Measurements from ENCODE around the gene ZNF792. TPM values are rescaled to one million over a fixed set of nuclear protein-coding genes. Genes with fewer than 3 reads are reported as not detected.
"Not testable (repeated sequence)": the region's sequence is repeated elsewhere in the genome, so short reads cannot be mapped to it uniquely, and the experiment has no call there.

ZNF792 gene
- polyA plus RNA-seq, 4 donors, result 0.45 to 5.3 (median 1.9) TPM

DNA sequence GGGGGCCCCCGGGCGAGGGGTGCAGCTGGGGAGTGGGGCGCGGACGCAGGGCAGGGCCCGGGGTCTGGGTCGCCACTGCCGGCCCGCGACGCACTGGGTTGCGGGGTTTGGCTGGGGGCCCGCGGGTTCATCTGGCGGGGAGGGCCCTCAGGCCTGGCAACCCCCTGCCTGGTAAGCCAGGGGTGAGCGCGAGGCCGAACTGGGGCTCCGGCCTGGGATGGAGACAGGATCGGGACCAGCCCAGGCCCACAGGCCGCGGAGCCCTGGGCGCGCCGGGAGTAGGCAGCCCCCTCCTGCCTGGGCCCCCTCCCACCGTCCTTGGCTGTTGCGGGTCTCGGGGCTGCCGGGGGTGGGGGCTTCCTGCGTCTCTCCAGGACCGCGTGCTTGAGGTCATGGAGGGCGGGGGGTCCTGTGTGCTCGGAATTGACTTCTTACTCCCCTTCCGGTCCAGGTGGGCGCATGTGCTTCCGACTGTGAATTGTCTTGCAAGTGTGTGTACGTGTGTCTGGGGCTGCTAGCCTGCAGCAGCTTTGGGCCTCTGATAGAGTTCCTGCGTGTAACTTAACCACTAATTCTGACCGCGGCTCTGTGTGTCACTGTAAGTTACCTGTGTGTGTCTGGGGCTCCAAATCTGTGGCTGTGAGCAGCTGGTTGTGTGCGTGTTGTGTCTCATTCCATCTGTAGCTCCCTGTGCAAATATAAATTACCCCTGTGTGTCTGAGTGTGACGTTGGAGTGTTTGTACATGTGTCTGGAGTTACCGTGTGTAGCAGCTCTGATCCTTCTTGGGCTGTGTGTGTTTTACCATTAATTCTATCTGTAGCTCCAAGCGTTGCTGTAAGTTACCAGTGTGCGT, 36.8 kb upstream of the ZNF792 start:
- Histone ChIP-seq H3K36me3 (ENCODE audit: control insufficient read depth in 3 of 3, insufficient read depth in 2 of 3, low read depth in 1 of 3, low read length in 3 of 3) (peaks cover 0 to 34% (median 0%) of the 10 kb centered on the region in 3 donors), H3K27me3 (ENCODE audit: control insufficient read depth in 3 of 3, insufficient read depth in 3 of 3, low read length in 3 of 3) (no peaks in the 10 kb centered on the region), H3K27ac (ENCODE audit: low read depth in 1 of 3, low read length in 2 of 3) (peak overlapping the region; percentile 75 to 94 (median 92)), H3K4me1 (ENCODE audit: control insufficient read depth in 3 of 3, insufficient read depth in 2 of 3, low read depth in 1 of 3, low read length in 2 of 3) (peaks cover 0 to 47% (median 11%) of the 10 kb centered on the region in 3 donors), H3K9me3 (ENCODE audit: control insufficient read depth in 2 of 2, insufficient read depth in 1 of 2, low read depth in 1 of 2, low read length in 1 of 2) (no peaks in the 10 kb centered on the region), H3K4me3 (ENCODE audit: low read depth in 1 of 3, low read length in 3 of 3) (peak overlapping the region; percentile 63 to 88 (median 70))
- WGBS, 3 donors, result 1 to 3% (median 2%) methylated on average over 35 to 46 of the region's 46 CpGs
- FAIRE-seq (no peak), DNase-seq (peak; percentile 63 to 73)

DNA sequence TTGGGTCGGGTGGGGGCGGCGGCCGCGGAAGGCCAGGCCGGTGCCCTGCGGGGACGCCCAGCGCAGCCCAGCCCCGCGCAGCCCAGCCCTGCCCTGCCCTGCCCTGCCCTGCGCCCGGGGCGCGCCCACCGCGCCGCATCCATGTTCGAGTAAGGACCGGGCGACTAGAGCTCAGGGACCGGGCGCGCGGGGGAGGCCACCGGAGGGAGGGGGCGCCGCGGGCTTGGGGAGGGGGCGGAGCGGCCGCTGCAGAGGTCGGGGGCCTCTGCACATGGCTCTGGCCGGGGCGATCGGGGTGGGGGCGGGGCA, 36.3 kb upstream of the ZNF792 start:
- peak overlapping the region in 2 of 3 donors; percentile 70 to 88 for H3K4me3 ChIP-seq (ENCODE audit: low read depth in 1 of 3, low read length in 3 of 3)
- peaks cover 0 to 28% (median 0%) of the 10 kb centered on the region in 3 donors for H3K36me3 ChIP-seq (ENCODE audit: control insufficient read depth in 3 of 3, insufficient read depth in 2 of 3, low read depth in 1 of 3, low read length in 3 of 3)
- peak overlapping the region; percentile 86 to 98 (median 92) for H3K27ac ChIP-seq (ENCODE audit: low read depth in 1 of 3, low read length in 2 of 3)
- peaks cover 0 to 41% (median 11%) of the 10 kb centered on the region in 3 donors for H3K4me1 ChIP-seq (ENCODE audit: control insufficient read depth in 3 of 3, insufficient read depth in 2 of 3, low read depth in 1 of 3, low read length in 2 of 3)
- no peaks in the 10 kb centered on the region for H3K27me3 ChIP-seq (ENCODE audit: control insufficient read depth in 3 of 3, insufficient read depth in 3 of 3, low read length in 3 of 3)
- WGBS, 3 donors, result 0 to 1% (median 1%) methylated on average over 9 to 37 of the region's 37 CpGs
- peaks cover 0 to under 1% of the 10 kb centered on the region in 2 donors for H3K9me3 ChIP-seq (ENCODE audit: control insufficient read depth in 2 of 2, insufficient read depth in 1 of 2, low read depth in 1 of 2, low read length in 1 of 2)
- FAIRE-seq (no peak), DNase-seq (no peak)

DNA sequence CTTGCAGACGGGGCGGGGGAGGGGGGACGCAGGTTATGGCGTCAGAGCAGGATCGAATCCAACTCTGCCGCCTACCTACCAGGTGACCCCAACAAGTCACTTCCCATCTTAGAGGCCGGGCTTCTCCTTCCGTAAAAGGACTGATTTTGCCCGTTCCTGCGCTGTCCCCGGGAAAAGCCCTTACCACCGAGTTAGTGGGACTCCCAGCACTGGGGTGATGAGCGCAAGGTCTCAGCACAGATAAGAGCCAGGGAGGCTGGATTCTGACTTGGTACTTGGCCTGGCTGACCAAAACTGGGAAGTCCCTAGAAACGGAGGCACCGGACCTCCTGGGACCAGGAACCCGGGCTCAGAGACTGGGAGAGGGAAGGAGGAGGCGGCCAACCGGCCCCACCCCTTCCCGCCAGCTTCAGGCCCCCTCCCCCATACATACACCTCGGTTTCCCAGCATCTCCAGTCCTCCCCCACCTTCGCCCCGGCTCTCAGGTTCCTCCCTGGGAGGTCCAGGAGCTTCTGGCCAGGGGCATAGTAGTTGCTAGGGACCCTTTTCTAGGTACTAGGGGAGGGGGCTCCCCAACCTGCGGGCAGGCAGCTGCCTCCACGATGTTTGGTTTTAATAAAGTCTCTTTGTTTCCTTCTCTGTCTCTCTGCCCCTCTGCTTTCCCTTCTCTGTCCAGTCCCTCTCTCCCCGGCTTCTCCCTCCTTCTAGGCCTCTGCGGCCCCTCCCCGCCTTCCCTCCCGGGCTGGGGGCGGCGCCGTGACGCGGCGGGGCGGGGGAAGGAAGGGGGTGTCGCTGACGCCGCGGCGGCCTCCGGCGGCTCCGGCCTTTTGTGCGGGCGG, 35.7 kb upstream of the ZNF792 start, which contains the start of gene GRAMD1A:
Gene GRAMD1A (plus strand): TSS at position 826 of the 840 bp plus-strand sequence. CDS start 156 bp downstream, outside the sequence.
- FAIRE-seq (no peak), DNase-seq (peak; percentile 83 to 94)
- Histone ChIP-seq H3K27me3 (ENCODE audit: control insufficient read depth in 3 of 3, insufficient read depth in 3 of 3, low read length in 3 of 3) (no peaks in the 10 kb centered on the region), H3K27ac (ENCODE audit: low read depth in 1 of 3, low read length in 2 of 3) (peak within 1 kb of the TSS; percentile 86 to 99 (median 98)), H3K36me3 (ENCODE audit: control insufficient read depth in 3 of 3, insufficient read depth in 2 of 3, low read depth in 1 of 3, low read length in 3 of 3) (peaks cover 0 to 24% (median 0%) of the 10 kb centered on the region in 3 donors), H3K4me3 (ENCODE audit: low read depth in 1 of 3, low read length in 3 of 3) (peak within 1 kb of the TSS; percentile 70 to 88 (median 82)), H3K4me1 (ENCODE audit: control insufficient read depth in 3 of 3, insufficient read depth in 2 of 3, low read depth in 1 of 3, low read length in 2 of 3) (peaks cover 3 to 41% (median 9%) of the 10 kb centered on the region in 3 donors), H3K9me3 (ENCODE audit: control insufficient read depth in 2 of 2, insufficient read depth in 1 of 2, low read depth in 1 of 2, low read length in 1 of 2) (peaks cover 0 to 6% of the 10 kb centered on the region in 2 donors)
- 1 to 3% (median 2%) methylated on average over 30 to 45 of the region's 45 CpGs for WGBS, 3 donors

DNA sequence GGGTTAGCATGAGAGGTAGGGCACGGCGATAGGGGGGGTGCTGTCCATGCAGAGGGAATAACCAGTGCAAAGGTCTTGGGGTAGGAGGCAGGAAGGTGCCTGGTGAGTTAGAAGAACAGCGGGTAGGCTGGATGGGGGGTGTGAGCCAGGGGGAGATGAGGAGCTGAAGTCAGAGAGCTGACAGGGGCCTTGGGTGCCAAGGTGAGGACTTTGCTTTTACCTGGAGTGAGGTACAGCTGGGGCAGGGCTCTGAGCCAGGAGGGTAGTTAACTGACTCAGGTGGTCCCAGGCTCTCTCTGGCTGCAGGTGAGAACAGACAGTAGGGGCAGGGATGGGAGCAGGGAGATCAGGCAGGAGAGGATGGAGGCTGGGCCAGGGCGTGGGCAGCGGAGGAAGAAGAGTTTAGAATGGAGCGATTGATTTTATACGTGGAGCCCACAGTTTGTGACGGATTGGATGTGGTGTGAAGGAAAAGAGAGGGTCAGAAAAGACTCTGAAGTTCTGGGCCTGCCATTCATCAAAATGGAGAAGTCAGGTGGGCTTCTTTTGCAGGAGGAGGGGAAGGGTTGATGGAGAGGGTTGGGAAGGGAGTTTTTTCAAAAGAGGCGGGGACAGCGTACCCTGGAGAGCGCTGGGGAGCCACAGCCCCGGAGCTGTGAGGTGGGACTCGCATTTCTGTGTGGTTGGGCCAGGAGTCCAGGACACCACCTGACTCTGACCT, 34.9 kb upstream of the ZNF792 start:
- H3K27ac ChIP-seq (ENCODE audit: low read depth in 1 of 3, low read length in 2 of 3), result peak overlapping the region; percentile 86 to 99 (median 98)
- H3K4me1 ChIP-seq (ENCODE audit: control insufficient read depth in 3 of 3, insufficient read depth in 2 of 3, low read depth in 1 of 3, low read length in 2 of 3), result peaks cover 2 to 37% (median 6%) of the 10 kb centered on the region in 3 donors
- DNase-seq (peak in 1 of 2 donors; percentile 39), FAIRE-seq (no peak)
- peaks cover 0 to 17% (median 0%) of the 10 kb centered on the region in 3 donors for H3K36me3 ChIP-seq (ENCODE audit: control insufficient read depth in 3 of 3, insufficient read depth in 2 of 3, low read depth in 1 of 3, low read length in 3 of 3)
- WGBS, 3 donors, result 31 to 40% (median 39%) methylated on average over 13 of the region's 13 CpGs
- peaks cover 0 to 10% of the 10 kb centered on the region in 2 donors for H3K9me3 ChIP-seq (ENCODE audit: control insufficient read depth in 2 of 2, insufficient read depth in 1 of 2, low read depth in 1 of 2, low read length in 1 of 2)
- no peaks in the 10 kb centered on the region for H3K27me3 ChIP-seq (ENCODE audit: control insufficient read depth in 3 of 3, insufficient read depth in 3 of 3, low read length in 3 of 3)
- peak overlapping the region in 2 of 3 donors; percentile 70 to 82 for H3K4me3 ChIP-seq (ENCODE audit: low read depth in 1 of 3, low read length in 3 of 3)

DNA sequence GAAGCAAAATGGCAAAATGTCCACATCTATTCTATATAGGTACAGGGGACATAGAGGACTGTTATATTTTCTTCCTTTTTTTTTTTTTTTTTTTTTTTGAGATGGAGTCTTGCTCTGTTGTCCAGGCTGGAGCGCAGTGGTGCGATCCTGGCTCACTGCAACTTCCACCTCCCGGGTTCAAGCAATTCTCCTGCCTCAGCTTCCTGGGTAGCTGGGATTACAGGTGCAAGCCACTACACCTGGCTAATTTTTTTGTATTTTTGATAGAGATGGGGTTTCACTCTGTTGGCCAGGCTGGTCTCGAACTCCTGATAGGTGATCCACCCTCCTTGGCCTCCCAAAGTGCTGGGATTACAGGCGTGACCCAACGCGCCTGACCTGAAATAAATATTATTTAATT, 34.2 kb upstream of the ZNF792 start:
- Histone ChIP-seq H3K36me3 (ENCODE audit: control insufficient read depth in 3 of 3, insufficient read depth in 2 of 3, low read depth in 1 of 3, low read length in 3 of 3) (peaks cover 0 to 12% (median 0%) of the 10 kb centered on the region in 3 donors), H3K4me1 (ENCODE audit: control insufficient read depth in 3 of 3, insufficient read depth in 2 of 3, low read depth in 1 of 3, low read length in 2 of 3) (peaks cover 2 to 31% (median 6%) of the 10 kb centered on the region in 3 donors)
- not testable (repeated sequence) for H3K4me3 ChIP-seq (ENCODE audit: low read depth in 1 of 3, low read length in 3 of 3); H3K9me3 ChIP-seq (ENCODE audit: control insufficient read depth in 2 of 2, insufficient read depth in 1 of 2, low read depth in 1 of 2, low read length in 1 of 2); FAIRE-seq; H3K27me3 ChIP-seq (ENCODE audit: control insufficient read depth in 3 of 3, insufficient read depth in 3 of 3, low read length in 3 of 3); H3K27ac ChIP-seq (ENCODE audit: low read depth in 1 of 3, low read length in 2 of 3); DNase-seq
- WGBS, 3 donors, result 90 to 91% (median 91%) methylated on average over 6 to 7 of the region's 7 CpGs

DNA sequence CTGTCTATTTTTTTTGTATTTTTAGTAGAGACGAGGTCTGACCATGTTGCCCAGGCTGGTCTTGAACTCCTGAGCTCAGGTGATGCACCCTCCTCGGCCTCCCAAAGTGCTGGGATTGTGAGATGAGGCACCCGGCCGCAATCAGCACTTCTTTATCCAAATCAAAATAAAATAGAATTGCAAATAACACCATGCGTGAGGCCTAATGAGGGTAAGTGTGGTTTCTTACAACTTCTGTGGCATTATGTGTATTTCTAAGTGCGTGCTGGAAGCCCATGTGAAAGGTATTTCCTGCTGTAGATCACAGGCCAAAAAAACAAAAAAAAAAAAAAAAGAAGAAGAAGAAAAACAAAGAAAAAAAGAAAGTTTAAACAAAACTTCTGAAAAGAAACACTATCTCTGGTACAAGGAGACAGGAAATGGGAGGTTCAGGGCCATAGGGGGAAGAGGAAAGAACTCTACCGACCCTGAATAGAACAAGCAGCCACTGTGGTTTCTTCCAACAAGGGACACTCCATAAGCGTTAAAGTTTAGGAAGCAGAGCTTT, 33.1 kb upstream of the ZNF792 start:
- Histone ChIP-seq H3K4me3 (ENCODE audit: low read depth in 1 of 3, low read length in 3 of 3) (no peak overlapping the region), H3K27ac (ENCODE audit: low read depth in 1 of 3, low read length in 2 of 3) (peak overlapping the region in 1 of 3 donors; percentile 75), H3K27me3 (ENCODE audit: control insufficient read depth in 3 of 3, insufficient read depth in 3 of 3, low read length in 3 of 3) (no peaks in the 10 kb centered on the region), H3K4me1 (ENCODE audit: control insufficient read depth in 3 of 3, insufficient read depth in 2 of 3, low read depth in 1 of 3, low read length in 2 of 3) (peaks cover 2 to 23% (median 6%) of the 10 kb centered on the region in 3 donors), H3K36me3 (ENCODE audit: control insufficient read depth in 3 of 3, insufficient read depth in 2 of 3, low read depth in 1 of 3, low read length in 3 of 3) (peaks cover 0 to 3% (median 0%) of the 10 kb centered on the region in 3 donors), H3K9me3 (ENCODE audit: control insufficient read depth in 2 of 2, insufficient read depth in 1 of 2, low read depth in 1 of 2, low read length in 1 of 2) (peaks cover 0 to 10% of the 10 kb centered on the region in 2 donors)
- DNase-seq (no peak), FAIRE-seq (no peak)
- WGBS, 3 donors, result 60 to 74% (median 60%) methylated on average over 8 of the region's 8 CpGs

DNA sequence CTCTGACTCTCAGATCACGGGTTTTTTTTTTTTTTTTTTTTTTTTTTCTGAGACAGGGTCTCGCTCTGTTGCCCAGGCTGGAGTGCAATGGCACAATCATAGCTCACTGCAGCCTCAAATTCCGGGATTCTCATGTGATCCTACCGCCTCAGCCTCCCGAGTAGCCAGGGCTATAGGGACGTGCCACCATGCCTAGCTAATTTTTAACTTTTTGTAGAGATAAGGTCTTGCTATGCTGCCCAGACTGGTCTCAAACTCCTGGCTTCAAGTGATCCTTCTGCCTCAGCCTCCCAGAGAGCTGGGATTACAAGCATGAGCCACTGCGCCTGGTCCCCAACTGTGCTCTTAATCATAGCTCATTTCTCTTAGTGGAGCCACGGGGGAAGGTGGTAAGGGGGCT, 31.5 kb upstream of the ZNF792 start:
- no peak overlapping the region for H3K4me3 ChIP-seq (ENCODE audit: low read depth in 1 of 3, low read length in 3 of 3)
- WGBS, 3 donors, result 41 to 79% (median 62%) methylated on average over 7 to 8 of the region's 8 CpGs
- DNase-seq, result peak in 1 of 2 donors; percentile 41
- no peak for FAIRE-seq
- H3K9me3 ChIP-seq (ENCODE audit: control insufficient read depth in 2 of 2, insufficient read depth in 1 of 2, low read depth in 1 of 2, low read length in 1 of 2), result peaks cover 0 to 10% of the 10 kb centered on the region in 2 donors
- H3K36me3 ChIP-seq (ENCODE audit: control insufficient read depth in 3 of 3, insufficient read depth in 2 of 3, low read depth in 1 of 3, low read length in 3 of 3), result no peaks in the 10 kb centered on the region
- H3K27me3 ChIP-seq (ENCODE audit: control insufficient read depth in 3 of 3, insufficient read depth in 3 of 3, low read length in 3 of 3), result no peaks in the 10 kb centered on the region
- H3K4me1 ChIP-seq (ENCODE audit: control insufficient read depth in 3 of 3, insufficient read depth in 2 of 3, low read depth in 1 of 3, low read length in 2 of 3), result peaks cover 2 to 23% (median 6%) of the 10 kb centered on the region in 3 donors
- peak overlapping the region in 1 of 3 donors; percentile 66 for H3K27ac ChIP-seq (ENCODE audit: low read depth in 1 of 3, low read length in 2 of 3)
